GM19035 (cell line): ENCODE measurements around the gene ANKRD27.
"Not testable (repeated sequence)": the region's sequence is repeated elsewhere in the genome, so short reads cannot be mapped to it uniquely, and the experiment has no call there.

Experiments
- ATAC-seq: cut with Tn5 transposase; IDR thresholded peaks from one replicate; pipeline ENCODE4 v1.9.1; 2021; ENCODE audit not compliant: unreplicated experiment

Gene ANKRD27

DNA sequence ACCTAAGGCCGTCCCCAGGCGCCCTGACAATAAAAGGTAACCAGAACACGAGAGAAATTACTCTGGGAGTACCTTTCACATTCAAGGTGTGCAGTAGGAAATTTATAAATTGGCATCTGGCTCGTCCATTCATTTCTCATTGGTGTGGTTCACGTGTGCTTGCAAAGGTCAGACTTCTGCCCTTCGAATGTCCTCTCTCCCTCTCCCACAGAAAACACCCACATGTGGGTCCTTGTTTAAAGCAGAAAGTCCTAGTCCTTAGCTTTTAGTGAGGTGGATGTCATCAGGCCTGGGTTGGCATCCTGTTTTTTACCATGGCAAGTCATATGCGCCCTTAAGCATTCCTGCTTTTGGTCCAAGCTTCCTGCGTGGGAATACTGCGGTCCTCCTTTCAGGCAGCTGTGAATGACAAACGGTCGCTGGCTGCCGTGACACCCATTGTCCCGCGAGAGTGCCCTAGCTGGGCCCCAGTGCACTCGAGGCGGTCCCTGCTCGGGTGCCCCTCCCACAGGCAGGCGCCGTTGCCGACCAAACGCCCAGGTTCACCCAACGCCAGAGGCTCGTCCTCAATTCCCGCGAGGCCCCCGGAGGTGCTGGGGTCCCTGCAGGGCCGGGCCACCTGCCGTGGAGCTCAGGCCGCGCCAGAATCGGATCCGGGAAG lies 16.4 kb upstream of the ANKRD27 start, which contains the start of gene NUDT19:
NUDT19 (plus strand) TSS at position 531 of the 661 bp plus-strand sequence. CDS start 140 bp downstream, outside the sequence.
- ATAC-seq: peak; percentile 86

DNA sequence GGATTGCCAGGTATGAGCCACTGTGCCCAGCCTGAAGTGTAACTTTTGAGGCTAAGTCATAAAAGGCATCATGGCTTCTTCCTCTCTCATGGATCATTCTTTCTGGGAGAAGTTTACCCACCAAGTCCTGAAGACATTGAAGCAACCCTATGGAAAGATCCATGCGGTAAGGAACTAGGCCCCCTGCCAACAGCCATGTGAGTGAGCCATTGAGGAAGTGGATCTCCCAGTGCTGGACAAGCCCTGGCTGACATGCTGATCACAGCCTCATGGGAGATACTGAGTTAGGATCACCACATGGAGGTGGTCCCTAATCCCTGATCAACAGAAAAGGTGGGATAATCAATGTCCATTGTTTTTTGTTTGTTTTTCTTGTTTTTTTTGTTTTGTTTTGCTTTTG lies 13.3 kb upstream of the ANKRD27 start:
- no peak for ATAC-seq

DNA sequence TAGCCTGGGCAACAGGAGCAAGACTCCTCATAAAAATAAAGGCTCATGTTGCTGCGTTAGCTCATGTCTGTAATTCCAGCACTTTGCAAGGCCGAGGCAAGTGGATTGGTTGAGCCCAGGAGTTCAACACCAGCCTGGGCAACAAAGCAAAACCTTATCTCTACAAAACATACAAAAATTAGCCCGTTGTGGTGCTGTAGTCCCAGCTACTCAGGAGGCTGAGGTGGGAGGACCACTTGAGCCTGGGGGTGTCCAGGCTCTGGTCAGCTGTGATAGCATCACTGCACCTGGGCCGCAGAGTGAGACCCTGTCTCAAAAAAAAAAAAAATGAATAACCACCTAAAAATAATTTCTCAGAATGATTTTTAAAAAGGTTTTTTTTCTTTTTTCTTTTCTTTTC lies 12.7 kb upstream of the ANKRD27 start:
- ATAC-seq: no peak

DNA sequence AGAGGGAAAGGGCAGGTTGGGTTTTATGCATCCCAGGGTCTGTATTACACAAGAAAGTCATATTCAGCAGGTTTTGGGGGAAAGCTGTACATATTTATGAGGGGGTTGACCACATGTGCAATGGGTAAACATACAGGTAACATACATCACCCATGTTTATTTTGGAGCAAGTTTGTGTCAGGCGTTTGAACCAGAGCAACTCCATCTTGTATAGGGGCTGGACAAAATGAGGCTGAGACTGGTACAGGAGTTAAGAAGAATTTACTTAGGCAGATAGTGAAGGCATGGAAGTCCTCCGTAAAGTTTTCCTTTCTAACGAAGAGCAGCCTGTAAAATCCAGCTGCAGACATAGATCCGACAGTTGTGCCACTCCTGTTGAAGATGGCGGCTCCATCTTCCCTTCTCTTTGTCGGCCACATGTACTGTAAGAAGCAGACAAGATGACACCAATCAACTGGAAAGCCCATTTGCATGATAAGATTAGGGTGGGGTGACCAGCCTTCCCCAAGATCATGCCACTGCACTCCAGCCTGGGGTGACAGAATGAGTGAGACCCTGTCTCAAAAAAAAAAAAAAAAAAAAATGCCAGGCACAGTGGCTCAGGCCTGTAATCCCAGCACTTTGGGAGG lies 12.0 kb upstream of the ANKRD27 start:
- no peak for ATAC-seq

DNA sequence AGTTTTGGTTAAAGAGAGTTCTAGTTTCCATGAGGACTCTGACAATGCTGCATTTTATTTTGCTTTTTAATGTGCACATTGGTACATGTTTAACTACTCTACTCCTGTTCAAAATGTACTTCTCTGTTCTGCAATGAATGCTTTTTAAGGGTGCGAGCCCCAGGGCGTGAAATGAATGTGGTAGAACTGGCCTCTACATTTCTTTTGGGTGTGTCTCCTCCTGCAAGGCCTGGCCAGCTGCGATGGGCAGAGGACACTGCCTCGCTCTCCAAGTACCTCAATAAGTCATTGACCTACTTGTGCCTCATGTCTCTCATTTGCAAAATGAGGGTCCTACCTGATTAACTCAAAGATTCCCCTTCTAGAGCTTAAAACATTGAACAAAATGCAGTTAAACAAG lies 7.3 kb upstream of the ANKRD27 start:
- no peak for ATAC-seq

DNA sequence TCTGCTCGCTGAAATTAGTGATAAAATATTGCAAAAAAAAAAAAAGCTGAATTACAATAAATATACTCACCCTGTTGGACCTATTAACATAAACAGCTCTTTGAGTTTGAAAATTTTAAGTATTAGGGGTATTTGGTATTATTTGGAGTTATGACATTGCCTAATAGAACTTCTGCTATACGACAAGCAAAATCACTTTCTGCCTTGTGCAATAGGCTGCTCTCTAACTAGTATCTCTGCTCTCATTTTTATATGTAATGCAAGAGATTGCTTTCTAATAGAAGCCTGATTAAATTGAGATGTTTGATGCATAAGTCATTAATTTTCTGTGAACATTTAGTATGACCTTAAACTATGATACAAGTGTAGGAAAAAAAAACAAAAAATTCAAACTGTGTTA lies 6.0 kb upstream of the ANKRD27 start:
- ATAC-seq: no peak

DNA sequence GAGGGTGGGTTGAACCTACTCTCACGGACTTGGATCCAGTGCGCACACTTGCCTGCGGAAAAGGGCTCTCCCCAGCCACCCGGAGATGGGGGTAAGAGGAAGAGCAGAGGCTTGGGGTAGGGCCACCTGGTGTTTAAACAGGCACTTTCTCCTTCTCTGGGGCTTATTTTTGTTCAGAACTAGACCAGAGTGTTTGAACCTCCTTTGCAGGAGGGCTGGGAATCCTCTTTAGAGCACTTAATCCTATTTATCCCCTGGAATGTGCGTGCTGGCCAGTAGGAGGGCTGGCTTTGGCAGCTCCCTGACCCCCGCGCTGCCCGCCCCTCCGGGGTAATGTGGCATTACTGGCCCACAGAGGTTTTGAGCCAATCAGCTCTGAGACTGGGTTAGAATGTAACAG lies 2.7 kb upstream of the ANKRD27 start:
- ATAC-seq: no peak

DNA sequence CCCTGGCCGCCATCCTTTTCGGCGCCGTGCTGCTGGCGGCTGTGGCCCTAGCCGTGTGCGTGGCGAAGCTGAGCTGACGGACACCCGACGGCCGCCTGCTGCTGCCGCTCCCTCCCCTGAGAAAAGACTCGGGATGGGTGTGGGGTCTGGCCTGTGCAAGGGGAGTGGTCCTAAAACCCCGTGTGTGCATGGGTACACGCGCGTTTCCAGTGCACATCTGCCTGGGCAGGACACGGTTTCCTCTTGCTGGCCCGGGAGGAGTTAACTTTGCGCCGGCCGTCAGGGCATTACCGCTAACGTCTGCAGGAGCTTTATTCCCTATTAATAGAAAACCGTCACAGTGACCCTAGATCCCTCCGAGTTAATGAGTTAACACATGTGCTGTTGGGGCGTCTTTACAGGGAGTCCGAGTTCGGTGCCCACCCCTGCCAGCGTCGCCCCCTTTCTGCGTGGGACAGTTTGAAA lies 1.9 kb upstream of the ANKRD27 start:
- ATAC-seq: no peak

DNA sequence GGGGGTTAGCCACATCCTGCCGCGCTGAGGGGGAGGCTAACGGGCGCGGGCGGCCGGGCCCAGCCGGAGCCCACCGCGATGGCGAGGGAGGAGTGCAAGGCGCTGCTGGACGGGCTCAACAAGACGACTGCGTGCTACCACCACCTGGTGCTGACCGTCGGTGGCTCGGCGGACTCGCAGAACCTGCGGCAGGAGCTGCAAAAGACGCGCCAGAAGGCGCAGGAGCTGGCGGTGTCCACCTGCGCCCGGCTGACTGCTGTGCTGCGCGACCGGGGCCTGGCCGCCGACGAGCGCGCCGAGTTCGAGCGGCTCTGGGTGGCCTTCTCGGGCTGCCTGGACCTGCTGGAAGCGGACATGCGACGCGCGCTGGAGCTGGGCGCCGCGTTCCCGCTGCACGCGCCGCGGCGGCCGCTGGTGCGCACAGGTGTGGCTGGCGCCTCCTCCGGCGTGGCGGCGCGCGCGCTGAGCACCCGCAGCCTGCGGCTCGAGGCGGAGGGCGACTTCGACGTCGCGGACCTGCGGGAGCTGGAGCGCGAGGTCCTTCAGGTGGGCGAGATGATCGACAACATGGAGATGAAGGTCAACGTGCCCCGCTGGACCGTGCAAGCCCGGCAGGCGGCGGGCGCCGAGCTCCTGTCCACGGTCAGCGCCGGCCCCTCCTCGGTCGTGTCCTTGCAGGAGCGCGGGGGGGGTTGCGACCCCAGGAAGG lies 1.4 kb upstream of the ANKRD27 start:
- ATAC-seq: no peak

DNA sequence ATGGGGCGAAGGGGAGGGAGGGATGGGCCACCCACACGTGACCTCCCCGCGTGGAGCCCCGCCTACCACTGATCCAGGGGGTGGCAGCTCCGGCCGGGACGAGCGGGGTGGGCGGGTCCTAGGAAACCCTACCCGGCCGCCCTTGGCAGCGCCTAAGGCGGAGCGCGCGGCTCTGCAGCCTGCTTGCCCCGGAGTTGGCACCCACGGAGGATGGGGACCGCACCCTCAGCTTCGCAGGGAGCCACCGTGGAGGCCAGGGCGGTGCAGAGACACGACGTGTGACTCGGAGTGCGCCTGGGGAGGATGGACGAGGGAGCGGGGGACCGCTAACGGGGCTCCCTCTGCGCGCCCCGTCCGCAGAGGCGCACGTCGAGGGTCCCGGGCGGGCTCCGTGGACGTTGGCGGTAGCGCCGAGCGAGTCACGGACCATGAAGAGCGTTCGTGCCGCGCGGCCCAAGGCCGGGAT lies 773 bp upstream of the ANKRD27 start, which contains the start of gene RGS9BP:
RGS9BP (plus strand) TSS at position 129 of the 466 bp plus-strand sequence. CDS start 416 bp downstream, outside the sequence.
- no peak for ATAC-seq

DNA sequence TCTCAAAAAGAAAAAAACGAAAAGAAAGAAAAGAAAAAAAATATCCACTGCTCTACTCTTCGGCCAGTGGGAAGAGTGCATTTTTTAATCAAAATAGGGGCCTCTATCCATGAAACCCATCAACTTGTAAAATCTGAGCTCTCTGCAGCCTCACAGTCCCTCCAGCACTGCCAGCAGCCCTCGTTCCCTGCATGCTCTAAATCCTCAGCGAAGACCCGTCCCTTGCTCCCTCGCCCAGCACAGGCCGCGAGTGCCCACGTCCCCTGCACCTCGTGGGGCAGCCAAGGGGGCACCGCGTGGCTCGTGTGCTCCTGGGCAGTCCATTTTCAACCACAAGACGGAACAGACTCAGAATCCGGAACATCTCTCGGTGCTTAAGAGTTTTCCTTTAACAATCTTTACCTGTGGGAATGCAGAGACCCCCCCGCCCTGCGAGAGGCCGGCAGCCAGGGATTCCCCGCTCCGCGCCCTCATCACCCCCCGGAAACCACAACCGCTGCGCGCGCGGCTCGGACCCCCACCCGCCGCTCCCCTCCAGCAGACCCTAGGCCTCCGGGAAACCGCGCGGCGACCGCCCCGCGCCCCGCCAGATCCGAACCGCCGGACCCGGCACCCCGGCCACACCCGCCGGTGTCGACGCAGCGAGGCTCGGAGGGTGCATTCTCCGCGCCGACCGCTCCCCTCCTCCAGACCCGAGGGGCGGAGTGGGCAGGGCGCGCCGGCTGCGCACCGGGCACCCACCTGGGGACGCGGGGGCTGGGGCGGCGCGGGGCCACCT lies 638 bp downstream of the ANKRD27 start:
- no peak for ATAC-seq

DNA sequence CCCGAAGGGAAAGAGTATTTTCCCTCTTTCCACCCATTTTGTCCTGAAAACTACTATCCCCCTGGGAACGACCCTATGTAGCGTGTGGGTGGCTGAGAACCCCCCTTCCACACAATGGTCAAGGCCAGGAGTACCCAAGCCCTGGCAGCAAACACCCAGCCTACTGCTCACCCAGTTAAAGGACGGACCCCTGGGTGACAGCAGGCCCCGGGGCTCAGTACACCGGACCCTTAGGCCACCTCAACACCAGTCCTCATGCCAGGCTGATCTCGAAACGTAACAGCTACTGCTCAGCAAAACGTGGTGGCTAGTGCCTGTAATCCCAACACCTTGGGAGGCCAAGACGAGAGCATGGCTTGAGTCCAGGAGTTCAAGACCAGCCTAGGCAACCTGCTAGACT lies 1.4 kb downstream of the ANKRD27 start:
- no peak for ATAC-seq

DNA sequence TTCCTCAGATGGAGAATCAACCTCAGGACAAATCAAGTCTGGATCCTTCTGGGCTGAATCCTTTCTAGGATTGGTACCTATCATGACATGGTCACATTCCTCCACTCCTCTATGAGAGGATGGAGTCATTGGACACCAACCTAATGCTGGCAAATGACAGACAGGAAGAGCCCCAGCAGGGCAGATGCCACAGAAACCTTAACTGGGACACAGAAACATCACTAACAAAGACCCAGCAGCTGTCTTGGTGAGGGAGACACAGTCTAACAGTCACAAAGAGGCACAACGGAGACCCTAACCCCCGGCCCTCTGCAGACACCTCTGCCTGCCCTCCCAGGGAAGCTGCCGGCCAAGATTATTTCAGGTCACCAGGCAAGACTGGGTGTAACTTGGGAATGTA lies 2.1 kb downstream of the ANKRD27 start:
- ATAC-seq: no peak

DNA sequence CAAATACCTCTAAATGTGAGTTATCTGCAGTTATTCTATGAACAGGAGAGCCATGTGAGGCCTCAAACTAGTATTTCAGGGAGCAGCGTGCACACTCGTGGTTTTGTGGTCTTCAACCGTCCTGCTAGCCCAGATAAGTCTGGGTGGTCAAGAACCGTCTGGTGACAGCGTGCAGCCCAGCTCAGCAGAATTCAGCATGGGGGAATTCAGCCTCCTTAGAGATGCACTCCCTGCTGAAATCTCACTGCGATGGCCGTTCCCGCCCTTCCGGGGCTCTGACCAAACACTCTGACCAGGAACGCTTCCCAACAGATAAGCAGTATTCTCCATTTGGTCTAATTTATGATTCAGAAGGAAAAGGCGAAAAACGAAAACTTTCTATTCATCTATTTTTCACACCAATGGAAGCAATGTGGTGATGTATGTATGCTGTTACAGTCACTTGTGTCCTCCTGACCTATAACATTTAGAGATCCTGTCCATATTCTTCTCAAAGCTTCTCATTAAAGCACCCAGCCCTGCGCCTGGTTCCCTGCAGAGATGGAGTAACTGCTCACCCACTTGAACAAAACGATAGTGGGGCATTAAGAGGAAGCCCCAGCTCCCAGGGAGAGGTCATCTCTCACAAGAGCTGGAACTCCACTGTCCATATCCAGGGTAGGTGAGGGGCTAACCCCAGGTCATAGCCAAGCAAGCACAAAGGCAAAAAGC lies 2.9 kb downstream of the ANKRD27 start:
- ATAC-seq: no peak

DNA sequence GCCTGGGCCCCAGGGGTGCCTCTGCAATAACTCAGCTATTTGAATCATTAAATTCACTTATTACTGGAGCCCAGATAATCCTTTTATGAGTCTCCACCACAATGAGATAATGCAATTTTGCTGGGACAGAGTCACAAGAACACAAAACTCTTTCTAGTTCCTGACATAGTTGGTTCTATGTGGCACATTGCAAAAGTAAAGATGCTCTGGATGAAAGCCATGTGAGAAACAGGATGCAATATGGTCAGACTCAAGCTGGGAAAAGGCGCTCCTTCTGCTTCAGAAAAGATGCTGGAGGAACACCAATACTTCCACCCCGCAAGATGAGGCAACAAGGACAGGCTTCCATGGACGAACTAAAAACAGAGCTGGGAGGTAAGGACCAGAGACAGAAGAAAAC lies 5.7 kb downstream of the ANKRD27 start:
- ATAC-seq: no peak

DNA sequence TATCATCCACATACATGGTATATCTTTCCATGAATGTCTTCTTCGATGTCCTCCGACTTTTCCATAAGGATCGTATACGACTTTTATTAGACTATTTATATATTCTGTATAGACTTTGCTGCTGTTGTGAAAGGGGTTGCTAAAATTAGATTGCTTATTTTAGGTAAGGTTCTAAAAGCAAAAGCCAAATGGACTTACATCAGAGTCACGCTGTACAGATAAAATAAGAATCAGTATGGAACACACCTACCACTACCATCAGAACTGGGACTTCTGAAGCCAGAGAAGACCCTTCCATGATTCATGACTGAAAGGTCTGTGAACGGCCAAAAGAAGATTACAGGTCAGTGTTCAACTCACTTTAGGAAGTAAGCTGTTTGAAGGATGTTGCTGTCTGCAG lies 8.9 kb downstream of the ANKRD27 start:
- ATAC-seq: no peak

DNA sequence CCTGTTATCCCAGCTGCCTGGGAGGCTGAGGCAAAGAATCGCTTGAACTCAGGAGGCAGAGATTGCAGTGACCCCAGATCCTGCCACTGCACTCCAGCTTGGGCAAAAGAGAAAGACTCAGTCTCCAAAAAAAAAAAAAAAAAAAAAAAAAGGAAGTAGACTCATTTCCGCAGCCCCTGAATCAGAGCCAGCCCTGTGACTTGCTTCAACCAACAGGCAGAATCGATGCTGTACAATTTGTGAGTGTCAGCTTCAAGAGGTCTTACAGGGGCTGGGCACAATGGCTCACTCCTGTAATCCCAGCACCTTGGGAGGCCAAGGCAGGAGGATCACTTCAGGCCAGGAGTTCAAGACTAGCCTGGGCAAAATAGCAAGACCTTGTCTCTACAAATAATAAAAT lies 12.8 kb downstream of the ANKRD27 start:
- no peak for ATAC-seq

DNA sequence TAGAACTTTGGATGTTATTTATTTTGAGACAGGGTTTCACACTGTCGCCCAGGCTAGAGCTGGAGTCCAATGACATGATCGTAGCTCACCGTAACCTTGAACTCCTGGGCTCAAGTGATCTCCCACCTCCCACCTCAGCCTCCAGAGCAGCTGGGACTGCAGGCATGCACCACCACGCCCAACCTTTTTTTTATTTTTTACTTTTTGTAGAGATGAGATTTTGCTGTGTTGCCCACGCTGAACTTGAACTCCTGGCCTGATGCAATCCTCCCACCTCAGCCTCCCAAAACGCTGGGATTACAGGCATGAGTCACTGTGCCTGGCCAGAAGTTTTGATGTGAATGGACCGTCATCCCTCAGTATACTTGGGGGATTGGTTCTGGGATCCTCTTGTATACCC lies 13.7 kb downstream of the ANKRD27 start:
- no peak for ATAC-seq

DNA sequence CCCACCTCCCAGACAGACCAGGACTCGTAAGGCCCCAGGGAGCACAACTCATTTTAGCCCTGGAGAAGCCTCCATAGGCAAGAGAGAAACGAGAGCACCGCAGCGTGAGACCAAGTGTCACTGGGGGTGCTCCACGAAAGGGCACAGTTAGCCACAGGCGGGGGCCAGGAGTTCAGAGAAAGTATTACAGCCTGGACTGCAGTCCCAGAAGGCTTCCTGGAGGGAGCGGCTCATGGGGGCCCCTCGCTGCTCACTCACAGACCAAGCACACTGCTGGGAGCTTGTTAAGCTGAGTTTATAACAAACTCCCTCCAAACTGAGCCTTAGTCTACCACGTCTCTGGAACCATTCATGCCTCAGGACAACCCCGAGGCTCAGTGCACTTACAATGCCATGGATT lies 16.5 kb downstream of the ANKRD27 start:
- no peak for ATAC-seq

DNA sequence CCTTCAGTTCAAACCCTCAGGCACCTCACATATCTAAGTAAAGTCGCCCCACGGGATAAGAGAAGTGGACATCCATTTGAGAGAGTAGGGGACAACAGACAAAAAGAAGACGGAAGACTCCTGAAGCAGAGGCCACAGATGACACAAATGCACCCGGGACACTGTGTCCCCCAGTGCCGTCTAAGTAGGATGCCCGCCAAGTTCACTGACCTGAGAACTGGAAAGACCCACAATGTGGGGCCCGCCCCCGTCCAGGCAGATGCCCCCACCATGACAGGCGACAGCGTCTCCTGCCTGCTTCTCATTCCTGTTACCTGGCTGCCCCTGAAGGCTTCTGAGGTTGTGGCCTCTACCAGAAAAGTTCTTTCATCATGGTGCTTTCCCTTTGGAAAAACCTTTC lies 16.9 kb downstream of the ANKRD27 start:
- no peak for ATAC-seq

DNA sequence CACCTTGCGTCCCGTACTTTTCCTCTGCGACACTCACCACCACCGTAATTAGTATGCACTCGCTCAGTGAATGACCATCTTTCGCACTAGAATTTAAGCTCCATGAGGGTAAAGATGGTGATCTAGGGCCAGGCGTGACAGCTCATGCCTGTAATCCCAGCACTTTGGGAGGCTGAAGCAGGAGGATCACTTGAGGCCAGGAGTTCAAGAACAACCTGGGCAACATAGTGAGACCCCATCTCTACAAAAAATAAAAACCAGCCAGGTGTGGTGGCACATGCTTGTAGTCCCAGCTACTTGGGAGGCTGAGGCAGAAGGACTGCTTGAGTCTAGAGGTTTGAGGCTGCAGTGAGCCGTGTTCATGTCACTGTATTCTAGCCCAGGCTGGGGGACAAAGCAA lies 18.6 kb downstream of the ANKRD27 start:
- ATAC-seq: not testable (repeated sequence)
